GM19438 (cell line): ENCODE measurements around the gene CST9.

Source experiments
- ATAC-seq: cut with Tn5 transposase; IDR thresholded peaks from one replicate; pipeline ENCODE4 v1.9.1; 2021; ENCODE audit warnings: low read depth; ENCODE audit not compliant: unreplicated experiment

Gene CST9

GRCh38 chr20:23605867-23606651 is at the start of gene CST9:
TSS of gene CST9 (minus strand) at chr20:23605917. CDS start at chr20:23605864, 53 bp downstream.
- no peak for ATAC-seq

GRCh38 chr20:23654717-23655116 is 49.0 kb upstream of the CST9 start:
- no peak for ATAC-seq

GRCh38 chr20:23654000-23654399 is 48.3 kb upstream of the CST9 start:
- no peak for ATAC-seq

- ATAC-seq: no peak
Observed at GRCh38 chr20:23653400-23653938, 47.8 kb upstream of the CST9 start.

- ATAC-seq: no peak
Observed at GRCh38 chr20:23652926-23653325, 47.2 kb upstream of the CST9 start.

- no peak for ATAC-seq
Observed at GRCh38 chr20:23652371-23652770, 46.7 kb upstream of the CST9 start.

GRCh38 chr20:23651117-23651516 is 45.4 kb upstream of the CST9 start:
- ATAC-seq: no peak

- no peak for ATAC-seq
Observed at GRCh38 chr20:23649830-23650417, 44.2 kb upstream of the CST9 start.

GRCh38 chr20:23649242-23649641 is 43.5 kb upstream of the CST9 start:
- ATAC-seq: no peak

GRCh38 chr20:23647346-23647745 is 41.6 kb upstream of the CST9 start:
- ATAC-seq: no peak

- no peak for ATAC-seq
Observed at GRCh38 chr20:23646106-23646873, 40.6 kb upstream of the CST9 start.

- ATAC-seq: no peak
Observed at GRCh38 chr20:23645575-23645974, 39.9 kb upstream of the CST9 start.

- ATAC-seq: no peak
Observed at GRCh38 chr20:23644164-23644563, 38.4 kb upstream of the CST9 start.

GRCh38 chr20:23643659-23644058 is 37.9 kb upstream of the CST9 start:
- no peak for ATAC-seq

GRCh38 chr20:23641936-23642751 is 36.4 kb upstream of the CST9 start:
- no peak for ATAC-seq

GRCh38 chr20:23640671-23641667 is 35.3 kb upstream of the CST9 start:
- no peak for ATAC-seq

GRCh38 chr20:23640018-23640601 is 34.4 kb upstream of the CST9 start:
- no peak for ATAC-seq

GRCh38 chr20:23639490-23639958 is 33.8 kb upstream of the CST9 start:
- no peak for ATAC-seq

- no peak for ATAC-seq
Observed at GRCh38 chr20:23638309-23638708, 32.6 kb upstream of the CST9 start.
